SU-DHL-6 (cell line): ENCODE data around the gene PLEKHA6.

Source experiments
- H2AFZ ChIP-seq: fragments of 200-600 bp; sonication (generic); 2 replicates; pipeline ENCODE4 v1.6.1; 2014; ENCODE audit warnings: low read depth, mild to moderate bottlenecking, moderate library complexity, mixed read lengths, antibody characterized with exemption, low read length; ENCODE audit not compliant: severe bottlenecking
- H3F3A ChIP-seq: fragments of 200-600 bp; shearing (Covaris generic); 2 replicates; pipeline ENCODE4 v1.6.0; 2016; ENCODE audit warnings: antibody characterized with exemption, mild to moderate bottlenecking; ENCODE audit not compliant: insufficient read depth
- H3K27ac ChIP-seq: fragments of 200-600 bp; sonication (generic); 2 replicates; pipeline ENCODE4 v1.5.1; 2016; ENCODE audit warnings: low read depth, mild to moderate bottlenecking, low read length, moderate library complexity, mixed read lengths
- H3K27me3 ChIP-seq: fragments of 200-600 bp; sonication (generic), shearing (Covaris generic); 2 replicates; pipeline ENCODE4 v1.6.0; 2014; ENCODE audit warnings: mild to moderate bottlenecking, low read length
- H3K36me3 ChIP-seq: fragments of 200-600 bp; sonication (generic); 2 replicates; pipeline ENCODE4 v1.6.1; 2014; ENCODE audit warnings: mild to moderate bottlenecking, low read length, mixed read lengths
- H3K4me2 ChIP-seq: fragments of 300-600, 200-600 bp; shearing (Covaris generic), sonication (generic); 2 replicates; pipeline ENCODE4 v1.6.0; 2014; ENCODE audit warnings: low read length, low read depth, mild to moderate bottlenecking; ENCODE audit not compliant: poor library complexity, severe bottlenecking
- H3K4me3 ChIP-seq: fragments of 200-600 bp; sonication (generic); 2 replicates; pipeline ENCODE4 v1.5.1; 2014; ENCODE audit warnings: antibody characterized with exemption, low read length, mild to moderate bottlenecking, mixed read lengths; ENCODE audit not compliant: insufficient read depth, poor library complexity, severe bottlenecking
- H3K79me2 ChIP-seq: fragments of 200-600 bp; sonication (generic); 2 replicates; pipeline ENCODE4 v1.6.1; 2014; ENCODE audit warnings: mild to moderate bottlenecking, low read length, moderate library complexity; ENCODE audit not compliant: insufficient read depth
- H3K9ac ChIP-seq: fragments of 200-600 bp; sonication (generic); 2 replicates; pipeline ENCODE4 v1.7.0; 2014; ENCODE audit warnings: mild to moderate bottlenecking, low read length
- H3K9me2 ChIP-seq: fragments of 200-600 bp; sonication (generic); replicated peaks from 2 replicates; pipeline ENCODE4 v1.6.1; 2014; ENCODE audit warnings: low read length; ENCODE audit not compliant: insufficient read depth
- H3K9me3 ChIP-seq: fragments of 200-600 bp; sonication (generic); 2 replicates; pipeline ENCODE4 v1.6.1; 2014; ENCODE audit warnings: low read length, mixed read lengths; ENCODE audit not compliant: insufficient read depth
- H4K20me1 ChIP-seq: fragments of 200-600 bp; sonication (generic); 2 replicates; pipeline ENCODE4 v1.6.1; 2014; ENCODE audit warnings: low read depth, mild to moderate bottlenecking, antibody characterized with exemption, low read length, moderate library complexity, mixed read lengths
- CTCF ChIP-seq: fragments of 200-600 bp; sonication (generic); IDR thresholded peaks from one replicate; pipeline ENCODE4 v1.5.1; 2017; ENCODE audit warnings: antibody characterized with exemption, mild to moderate bottlenecking, low read length, moderate library complexity; ENCODE audit not compliant: insufficient read depth, poor library complexity, severe bottlenecking
- EZH2phosphoT487 ChIP-seq: fragments of 200-600 bp; sonication (generic), shearing (Covaris generic); conservative IDR thresholded peaks from 2 replicates; pipeline ENCODE4 v1.6.1; 2018; ENCODE audit warnings: mild to moderate bottlenecking, antibody characterized with exemption, low read length, moderate library complexity, mixed read lengths

PLEKHA6 gene

GRCh38 chr1:204296431-204296988 is 63.2 kb downstream of the PLEKHA6 start:
- no peak overlapping the region for H3K4me3 ChIP-seq
- H3K9me2 ChIP-seq: no peaks in the 10 kb centered on the region
- no peak overlapping the region for H3K9ac ChIP-seq
- H3K79me2 ChIP-seq: no peaks in the 10 kb centered on the region
- H3K27me3 ChIP-seq: no peaks in the 10 kb centered on the region
- no peak overlapping the region for H3K4me2 ChIP-seq
- H3K36me3 ChIP-seq: no peaks in the 10 kb centered on the region
- no peaks in the 10 kb centered on the region for H3K9me3 ChIP-seq
- no peak overlapping the region for H3K27ac ChIP-seq
- H4K20me1 ChIP-seq: no peaks in the 10 kb centered on the region
- H3F3A ChIP-seq: no peaks in the 10 kb centered on the region
- TF ChIP-seq EZH2phosphoT487: no peak
- H2AFZ ChIP-seq: no peak overlapping the region

GRCh38 chr1:204295671-204296070 is 64.1 kb downstream of the PLEKHA6 start:
- no peak overlapping the region for H3K9ac ChIP-seq
- H3K4me3 ChIP-seq: no peak overlapping the region
- no peaks in the 10 kb centered on the region for H4K20me1 ChIP-seq
- no peaks in the 10 kb centered on the region for H3K9me2 ChIP-seq
- H3K79me2 ChIP-seq: no peaks in the 10 kb centered on the region
- H3F3A ChIP-seq: no peaks in the 10 kb centered on the region
- no peak for TF ChIP-seq EZH2phosphoT487
- no peak for TF ChIP-seq CTCF
- no peaks in the 10 kb centered on the region for H3K27me3 ChIP-seq
- no peaks in the 10 kb centered on the region for H3K36me3 ChIP-seq
- no peak overlapping the region for H3K4me2 ChIP-seq
- no peaks in the 10 kb centered on the region for H3K9me3 ChIP-seq
- no peak overlapping the region for H3K27ac ChIP-seq
- H2AFZ ChIP-seq: no peak overlapping the region

- Histone ChIP-seq H3K27ac (no peak overlapping the region), H3K4me2 (no peak overlapping the region), H3K9me2 (no peaks in the 10 kb centered on the region), H3K36me3 (no peaks in the 10 kb centered on the region), H4K20me1 (no peaks in the 10 kb centered on the region), H3K9ac (no peak overlapping the region), H2AFZ (no peak overlapping the region), H3K4me3 (no peak overlapping the region), H3K27me3 (no peaks in the 10 kb centered on the region), H3F3A (no peaks in the 10 kb centered on the region), H3K9me3 (no peaks in the 10 kb centered on the region), H3K79me2 (no peaks in the 10 kb centered on the region)
- no peak for TF ChIP-seq CTCF
- TF ChIP-seq EZH2phosphoT487: no peak
These were observed 65.4 kb downstream of the PLEKHA6 start for GRCh38 chr1:204294357-204294756.

- Histone ChIP-seq H3K27me3 (no peaks in the 10 kb centered on the region), H3K36me3 (no peaks in the 10 kb centered on the region), H3K4me3 (no peak overlapping the region), H4K20me1 (no peaks in the 10 kb centered on the region), H3K9me3 (no peaks in the 10 kb centered on the region), H3K4me2 (no peak overlapping the region), H3K27ac (no peak overlapping the region), H2AFZ (no peak overlapping the region), H3K9me2 (no peaks in the 10 kb centered on the region), H3F3A (no peaks in the 10 kb centered on the region), H3K79me2 (no peaks in the 10 kb centered on the region), H3K9ac (no peak overlapping the region)
- TF ChIP-seq EZH2phosphoT487 (no peak), CTCF (no peak)
These were observed 66.0 kb downstream of the PLEKHA6 start for GRCh38 chr1:204293605-204294337.
